ENCODE data around the gene PLEKHM3. TPM values are rescaled to one million over a fixed set of nuclear protein-coding genes. Genes with fewer than 3 reads are reported as not detected.

PLEKHM3 gene
- total RNA-seq, 1 experiment from 2014 or later = 9.3 TPM

DNA sequence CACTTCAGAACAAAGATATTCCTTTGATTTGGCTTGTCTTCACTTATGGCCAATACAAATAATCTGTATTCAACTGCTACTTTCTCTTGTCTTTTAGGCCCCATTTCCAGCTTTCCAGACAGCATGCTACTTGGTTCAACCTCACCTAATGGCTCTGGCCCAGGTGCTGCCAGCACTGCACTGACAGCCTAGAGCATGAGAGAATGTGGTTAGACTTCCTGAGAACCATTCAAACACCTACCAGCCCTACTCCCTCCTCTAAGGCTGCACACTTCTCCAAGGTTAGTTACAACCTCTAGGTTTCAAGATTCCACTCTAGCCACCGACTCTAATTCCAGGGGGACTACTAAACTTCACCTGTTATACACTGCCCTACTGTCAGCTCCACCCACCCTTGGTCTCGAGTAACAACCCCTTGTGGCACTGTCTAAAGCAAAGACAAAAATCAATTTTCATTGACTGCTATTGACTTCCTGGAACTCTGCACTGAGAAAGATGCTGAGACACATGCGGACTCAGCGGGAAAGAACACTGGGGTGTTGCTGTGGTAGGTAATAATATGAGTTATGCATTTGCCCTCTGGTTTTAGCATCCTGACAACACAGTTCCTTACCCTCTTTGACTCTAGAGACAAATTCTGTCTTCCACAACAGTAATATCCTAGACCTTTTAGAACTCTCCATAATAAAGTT, 38.2 kb downstream of the PLEKHM3 start:
- H3K4me3 ChIP-seq (ENCODE audit: low read depth, low read length) = no peak overlapping the region
- no peaks in the 10 kb centered on the region for H3K9me3 ChIP-seq
- Mint-ChIP-seq H3K9me3 (ENCODE audit: unreplicated experiment) (no peaks in the 10 kb centered on the region), H3K27me3 (ENCODE audit: insufficient read depth, unreplicated experiment) (no peaks in the 10 kb centered on the region), H3K4me3 (ENCODE audit: unreplicated experiment) (no peak overlapping the region), H3K36me3 (ENCODE audit: insufficient read depth, unreplicated experiment) (no peaks in the 10 kb centered on the region), H3K4me1 (ENCODE audit: low read depth, unreplicated experiment) (no peaks in the 10 kb centered on the region), H3K27ac (ENCODE audit: unreplicated experiment) (no peak overlapping the region)
- CTCF ChIA-PET = no interaction called here
- TF ChIP-seq, protein P1, sequence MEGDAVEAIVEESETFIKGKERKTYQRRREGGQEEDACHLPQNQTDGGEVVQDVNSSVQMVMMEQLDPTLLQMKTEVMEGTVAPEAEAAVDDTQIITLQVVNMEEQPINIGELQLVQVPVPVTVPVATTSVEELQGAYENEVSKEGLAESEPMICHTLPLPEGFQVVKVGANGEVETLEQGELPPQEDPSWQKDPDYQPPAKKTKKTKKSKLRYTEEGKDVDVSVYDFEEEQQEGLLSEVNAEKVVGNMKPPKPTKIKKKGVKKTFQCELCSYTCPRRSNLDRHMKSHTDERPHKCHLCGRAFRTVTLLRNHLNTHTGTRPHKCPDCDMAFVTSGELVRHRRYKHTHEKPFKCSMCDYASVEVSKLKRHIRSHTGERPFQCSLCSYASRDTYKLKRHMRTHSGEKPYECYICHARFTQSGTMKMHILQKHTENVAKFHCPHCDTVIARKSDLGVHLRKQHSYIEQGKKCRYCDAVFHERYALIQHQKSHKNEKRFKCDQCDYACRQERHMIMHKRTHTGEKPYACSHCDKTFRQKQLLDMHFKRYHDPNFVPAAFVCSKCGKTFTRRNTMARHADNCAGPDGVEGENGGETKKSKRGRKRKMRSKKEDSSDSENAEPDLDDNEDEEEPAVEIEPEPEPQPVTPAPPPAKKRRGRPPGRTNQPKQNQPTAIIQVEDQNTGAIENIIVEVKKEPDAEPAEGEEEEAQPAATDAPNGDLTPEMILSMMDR (IDR thresholded peaks at IDR 0.05; ENCODE audit: insufficient read depth in 1 of 2, low read depth in 1 of 2, low read length in 1 of 2, severe bottlenecking in 1 of 2, unreplicated experiment in 1 of 2) = no peak
- POLR2A ChIA-PET = no interaction called here
- H3K4me1 ChIP-seq = 0 out of 2 replicates have a peak, but pooled peaks cover 11% of the 10 kb centered on the region
- H3K36me3 ChIP-seq (ENCODE audit: control insufficient read depth, insufficient read depth, low read length) = no peaks in the 10 kb centered on the region
- DNase-seq = no peak
- no TSS peak for BruUV-seq (replicated peaks)
- no peaks in the 10 kb centered on the region for H3K27me3 ChIP-seq (replicated peaks; ENCODE audit: control insufficient read depth, insufficient read depth, low read length)
- intact Hi-C loops (cut with micrococcal nuclease; ENCODE audit: unreplicated experiment) = no loop called here

DNA sequence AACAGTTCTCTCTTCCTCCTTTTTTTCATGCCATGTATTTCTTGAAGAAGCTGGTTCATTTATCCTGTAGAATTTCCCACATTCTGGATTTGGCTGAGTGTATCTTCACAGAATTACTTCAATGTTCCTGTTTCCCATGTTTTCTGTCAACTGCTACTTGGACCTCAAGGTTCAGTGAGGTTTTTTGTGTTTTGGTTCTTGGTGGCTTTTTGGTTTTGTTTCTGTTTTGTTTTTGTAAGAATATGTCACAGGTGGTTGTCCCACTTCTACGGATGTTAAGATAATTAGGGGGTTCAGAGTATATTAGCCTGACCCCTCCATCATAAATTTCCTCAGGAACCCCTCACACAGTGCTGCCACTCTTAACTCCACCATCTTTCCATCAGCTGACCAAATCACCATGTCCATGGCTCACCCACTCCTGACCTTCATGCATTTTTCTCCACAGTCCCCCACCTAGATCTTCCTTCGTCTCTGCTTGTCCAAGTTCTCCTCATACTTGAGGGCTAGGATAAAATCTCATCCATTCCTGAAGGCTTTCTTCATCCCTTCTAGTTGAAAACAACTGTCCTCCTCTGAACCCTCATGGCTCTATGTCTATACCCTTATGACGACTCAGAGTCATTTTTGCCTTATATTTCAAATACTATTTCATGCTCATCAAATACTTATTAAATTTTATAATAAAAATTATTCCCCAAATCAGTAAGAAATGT, 40.4 kb downstream of the PLEKHM3 start:
- CTCF ChIA-PET = no interaction called here
- Mint-ChIP-seq H3K27ac (ENCODE audit: unreplicated experiment) (no peak overlapping the region), H3K9me3 (ENCODE audit: unreplicated experiment) (no peaks in the 10 kb centered on the region), H3K27me3 (ENCODE audit: insufficient read depth, unreplicated experiment) (no peaks in the 10 kb centered on the region), H3K36me3 (ENCODE audit: insufficient read depth, unreplicated experiment) (no peaks in the 10 kb centered on the region), H3K4me1 (ENCODE audit: low read depth, unreplicated experiment) (no peaks in the 10 kb centered on the region), H3K4me3 (ENCODE audit: unreplicated experiment) (no peak overlapping the region)
- Histone ChIP-seq H3K27me3 (replicated peaks; ENCODE audit: control insufficient read depth, insufficient read depth, low read length) (no peaks in the 10 kb centered on the region), H3K4me3 (ENCODE audit: low read depth, low read length) (no peak overlapping the region), H3K9me3 (no peaks in the 10 kb centered on the region), H3K4me1 (0 out of 2 replicates have a peak, but pooled peaks cover 3% of the 10 kb centered on the region), H3K36me3 (ENCODE audit: control insufficient read depth, insufficient read depth, low read length) (no peaks in the 10 kb centered on the region)
- no peak for DNase-seq
- POLR2A ChIA-PET = interaction anchor here (0.7 kb wide), 1 partner anchor 20 kb away, joined by 8 read pairs; no protein-coding TSS in a partner anchor
- BruUV-seq (replicated peaks) = no TSS peak
- intact Hi-C loops (cut with micrococcal nuclease; ENCODE audit: unreplicated experiment) = no loop called here
- TF ChIP-seq, protein P1 (IDR thresholded peaks at IDR 0.05; ENCODE audit: insufficient read depth in 1 of 2, low read depth in 1 of 2, low read length in 1 of 2, severe bottlenecking in 1 of 2, unreplicated experiment in 1 of 2) = no peak

DNA sequence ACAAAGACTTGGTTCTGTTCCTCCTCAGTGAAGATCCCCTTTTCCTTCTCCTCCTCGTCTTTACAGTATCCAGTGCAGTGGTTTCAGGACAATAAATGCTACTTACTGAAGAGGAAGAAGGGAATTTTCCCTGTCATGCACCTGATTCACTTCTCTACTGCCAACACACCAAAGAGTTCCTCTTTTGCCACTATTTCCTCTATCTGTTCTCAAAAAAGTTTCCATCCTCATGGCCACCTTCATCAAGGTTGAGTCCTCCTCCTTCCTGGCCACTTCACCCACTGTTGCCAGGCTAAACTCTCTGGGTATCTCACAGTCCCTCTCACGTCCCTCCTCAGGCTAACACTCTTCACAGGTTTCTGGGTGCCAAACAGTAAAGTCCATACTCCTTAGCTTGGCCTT, 41.7 kb downstream of the PLEKHM3 start:
- Mint-ChIP-seq H3K4me3 (ENCODE audit: unreplicated experiment) (no peak overlapping the region), H3K36me3 (ENCODE audit: insufficient read depth, unreplicated experiment) (no peaks in the 10 kb centered on the region)

More for the DNA sequence above, 41.7 kb downstream of the PLEKHM3 start:
- CTCF ChIA-PET = no interaction called here
- no peaks in the 10 kb centered on the region for H3K9me3 Mint-ChIP-seq (ENCODE audit: unreplicated experiment)
- H3K27ac Mint-ChIP-seq (ENCODE audit: unreplicated experiment) = no peak overlapping the region
- no peaks in the 10 kb centered on the region for H3K36me3 ChIP-seq (ENCODE audit: control insufficient read depth, insufficient read depth, low read length)
- TF ChIP-seq, protein P1 (IDR thresholded peaks at IDR 0.05; ENCODE audit: insufficient read depth in 1 of 2, low read depth in 1 of 2, low read length in 1 of 2, severe bottlenecking in 1 of 2, unreplicated experiment in 1 of 2) = no peak
- no peaks in the 10 kb centered on the region for H3K4me1 Mint-ChIP-seq (ENCODE audit: low read depth, unreplicated experiment)
- no peaks in the 10 kb centered on the region for H3K27me3 Mint-ChIP-seq (ENCODE audit: insufficient read depth, unreplicated experiment)
- H3K4me3 ChIP-seq (ENCODE audit: low read depth, low read length) = no peak overlapping the region
- H3K27me3 ChIP-seq (replicated peaks; ENCODE audit: control insufficient read depth, insufficient read depth, low read length) = no peaks in the 10 kb centered on the region
- intact Hi-C loops (cut with micrococcal nuclease; ENCODE audit: unreplicated experiment) = no loop called here
- no peaks in the 10 kb centered on the region for H3K9me3 ChIP-seq
- no TSS peak for BruUV-seq (replicated peaks)
- no peaks in the 10 kb centered on the region for H3K4me1 ChIP-seq
- no peak for DNase-seq
- POLR2A ChIA-PET = no interaction called here
